Measurements from ENCODE around the gene TRIM63.

GRCh38 chr1:26027716-26028489 is 39.5 kb downstream of the TRIM63 start:
- TF ChIP-seq NR3C1 (CRISPR knock-in tag; conservative IDR thresholded peaks at IDR 0.05; ENCODE audit: low read depth): no peak
- TF ChIP-seq, protein P1, sequence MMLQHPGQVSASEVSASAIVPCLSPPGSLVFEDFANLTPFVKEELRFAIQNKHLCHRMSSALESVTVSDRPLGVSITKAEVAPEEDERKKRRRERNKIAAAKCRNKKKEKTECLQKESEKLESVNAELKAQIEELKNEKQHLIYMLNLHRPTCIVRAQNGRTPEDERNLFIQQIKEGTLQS (CRISPR knock-in tag; conservative IDR thresholded peaks at IDR 0.05): no peak
- TF ChIP-seq, protein P2, sequence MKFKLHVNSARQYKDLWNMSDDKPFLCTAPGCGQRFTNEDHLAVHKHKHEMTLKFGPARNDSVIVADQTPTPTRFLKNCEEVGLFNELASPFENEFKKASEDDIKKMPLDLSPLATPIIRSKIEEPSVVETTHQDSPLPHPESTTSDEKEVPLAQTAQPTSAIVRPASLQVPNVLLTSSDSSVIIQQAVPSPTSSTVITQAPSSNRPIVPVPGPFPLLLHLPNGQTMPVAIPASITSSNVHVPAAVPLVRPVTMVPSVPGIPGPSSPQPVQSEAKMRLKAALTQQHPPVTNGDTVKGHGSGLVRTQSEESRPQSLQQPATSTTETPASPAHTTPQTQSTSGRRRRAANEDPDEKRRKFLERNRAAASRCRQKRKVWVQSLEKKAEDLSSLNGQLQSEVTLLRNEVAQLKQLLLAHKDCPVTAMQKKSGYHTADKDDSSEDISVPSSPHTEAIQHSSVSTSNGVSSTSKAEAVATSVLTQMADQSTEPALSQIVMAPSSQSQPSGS (CRISPR knock-in tag; IDR thresholded peaks at IDR 0.05; ENCODE audit: borderline replicate concordance, low read depth): no peak
- TF ChIP-seq, protein P3, sequence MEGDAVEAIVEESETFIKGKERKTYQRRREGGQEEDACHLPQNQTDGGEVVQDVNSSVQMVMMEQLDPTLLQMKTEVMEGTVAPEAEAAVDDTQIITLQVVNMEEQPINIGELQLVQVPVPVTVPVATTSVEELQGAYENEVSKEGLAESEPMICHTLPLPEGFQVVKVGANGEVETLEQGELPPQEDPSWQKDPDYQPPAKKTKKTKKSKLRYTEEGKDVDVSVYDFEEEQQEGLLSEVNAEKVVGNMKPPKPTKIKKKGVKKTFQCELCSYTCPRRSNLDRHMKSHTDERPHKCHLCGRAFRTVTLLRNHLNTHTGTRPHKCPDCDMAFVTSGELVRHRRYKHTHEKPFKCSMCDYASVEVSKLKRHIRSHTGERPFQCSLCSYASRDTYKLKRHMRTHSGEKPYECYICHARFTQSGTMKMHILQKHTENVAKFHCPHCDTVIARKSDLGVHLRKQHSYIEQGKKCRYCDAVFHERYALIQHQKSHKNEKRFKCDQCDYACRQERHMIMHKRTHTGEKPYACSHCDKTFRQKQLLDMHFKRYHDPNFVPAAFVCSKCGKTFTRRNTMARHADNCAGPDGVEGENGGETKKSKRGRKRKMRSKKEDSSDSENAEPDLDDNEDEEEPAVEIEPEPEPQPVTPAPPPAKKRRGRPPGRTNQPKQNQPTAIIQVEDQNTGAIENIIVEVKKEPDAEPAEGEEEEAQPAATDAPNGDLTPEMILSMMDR (IDR thresholded peaks at IDR 0.05): no peak
